CD4-positive, alpha-beta memory T cell (primary cell): ENCODE data around the gene EHMT2. TPM values are rescaled to one million over a fixed set of nuclear protein-coding genes. Genes with fewer than 3 reads are reported as not detected.

Experiments used
- CTCF ChIA-PET: fragments of 350-600 bp; sonication (Branson Sonifier 250); formaldehyde crosslinking; loops from one replicate; lab custom pipeline; 2021; ENCODE audit warnings: inconsistent platforms; ENCODE audit not compliant: partially characterized antibody; lab: Charles Lee
- POLR2A ChIA-PET: fragments of 350-600 bp; sonication (Branson Sonifier 250); formaldehyde crosslinking; loops from one replicate; lab custom pipeline; 2021; ENCODE audit not compliant: partially characterized antibody; lab: Charles Lee
- DNase-seq, 5 donors: peaks; one replicate each; pipeline versions ENCODE4 v3.0.0 to v3.0.0-alpha.2; 2020 to 2022; ENCODE audit warnings: mixed read lengths in 1 of 5
- H3K27ac ChIP-seq: one replicate; pipeline ENCODE4 v1.7.0; 2013; ENCODE audit warnings: low read depth, low read length
- H3K27me3 ChIP-seq: 2 replicates; pipeline ENCODE4 v1.7.0; 2013; ENCODE audit warnings: mild to moderate bottlenecking, low read length, moderate library complexity; ENCODE audit not compliant: insufficient read depth
- H3K36me3 ChIP-seq: 2 replicates; pipeline ENCODE4 v1.7.0; 2013; ENCODE audit warnings: mild to moderate bottlenecking, low read length, moderate library complexity; ENCODE audit not compliant: insufficient read depth
- H3K4me1 ChIP-seq: 2 replicates; pipeline ENCODE4 v1.7.0; 2013; ENCODE audit warnings: mild to moderate bottlenecking, low read length, moderate library complexity; ENCODE audit not compliant: insufficient read depth
- H3K4me3 ChIP-seq, 2 donors: one replicate each; pipeline ENCODE4 v1.7.0; 2013; ENCODE audit warnings: low read length in 2 of 2, mild to moderate bottlenecking in 1 of 2
- H3K9me3 ChIP-seq, 2 donors: one replicate each; pipeline ENCODE4 v1.7.0; 2013; ENCODE audit warnings: low read length in 2 of 2, control low read depth in 1 of 2; ENCODE audit not compliant: control insufficient read depth in 1 of 2
- H3K27ac Mint-ChIP-seq, 7 donors: one replicate each; pipeline ENCODE4 v1.8.0; 2020 to 2021; ENCODE audit warnings: mixed read lengths in 7 of 7, mild to moderate bottlenecking in 6 of 7, inconsistent platforms in 3 of 7, moderate library complexity in 3 of 7
- H3K27me3 Mint-ChIP-seq, 2 donors: one replicate each; pipeline ENCODE4 v1.8.0; 2020 to 2021; ENCODE audit warnings: mixed read lengths in 2 of 2
- H3K36me3 Mint-ChIP-seq, 2 donors: one replicate each; pipeline ENCODE4 v1.8.0; 2020 to 2021; ENCODE audit warnings: mixed read lengths in 2 of 2, inconsistent platforms in 1 of 2, mild to moderate bottlenecking in 1 of 2
- H3K4me1 Mint-ChIP-seq, 4 donors: one replicate each; pipeline ENCODE4 v1.8.0; 2020 to 2021; ENCODE audit warnings: mixed read lengths in 4 of 4, mild to moderate bottlenecking in 1 of 4
- H3K4me3 Mint-ChIP-seq, 8 donors: one replicate each; pipeline ENCODE4 v1.8.0; 2020 to 2021; ENCODE audit warnings: mixed read lengths in 8 of 8, mild to moderate bottlenecking in 7 of 8, moderate library complexity in 6 of 8, inconsistent platforms in 3 of 8
- H3K9me3 Mint-ChIP-seq, 8 donors: one replicate each; pipeline ENCODE4 v1.8.0; 2020 to 2021; ENCODE audit warnings: mixed read lengths in 8 of 8, mild to moderate bottlenecking in 5 of 8, inconsistent platforms in 3 of 8, moderate library complexity in 1 of 8
- intact Hi-C: fragments of 100-400 bp; cut with micrococcal nuclease; formaldehyde crosslinking; loops from one replicate; pipeline ENCODE4 v1.15.1; 2023
- polyA plus RNA-seq, 2 donors: library from polyadenylated mRNA; unstranded; fragments of 300-500 nt; fragmentation: Illumina TruSeq; gene quantifications; one replicate each; pipeline ENCODE4 v1.2.3, GENCODE V29; 2021
- total RNA-seq, 2 experiments: library from RNA; stranded (reverse); gene quantifications; one replicate each; pipeline ENCODE4 v1.2.3, GENCODE V29; 2021

The EHMT2 gene
- total and polyA plus RNA-seq, 4 experiments from 2014 or later = 24.1 to 82.1 (median 63.5) TPM

GRCh38 chr6:31900917-31901414 is 3.5 kb upstream of the EHMT2 start:
- CTCF ChIA-PET = no interaction called here
- Histone ChIP-seq H3K27ac (peak overlapping the region; percentile 58), H3K4me3 (peak overlapping the region in 1 of 2 donors; percentile 49), H3K9me3 (no peaks in the 10 kb centered on the region), H3K36me3 (peaks cover under 1% of the 10 kb centered on the region), H3K4me1 (peaks cover 39% of the 10 kb centered on the region), H3K27me3 (no peaks in the 10 kb centered on the region)
- Mint-ChIP-seq H3K36me3 (peaks cover 0 to 16% of the 10 kb centered on the region in 2 donors), H3K27ac (peak overlapping the region in 6 of 7 donors; percentile 9 to 78 (median 59)), H3K9me3 (no peaks in the 10 kb centered on the region), H3K4me1 (peaks cover 19 to 45% (median 31%) of the 10 kb centered on the region in 4 donors), H3K4me3 (peak overlapping the region in 7 of 8 donors; percentile 73 to 82 (median 75)), H3K27me3 (no peaks in the 10 kb centered on the region)
- intact Hi-C loops = no loop called here
- DNase-seq = peak in 1 of 5 donors; percentile 40
- POLR2A ChIA-PET = interaction anchor here (0.8 to 2.3 kb wide), 5 partner anchors 51 to 359 kb away, joined by 3 to 17 read pairs (median 4); partner anchors contain the start of genes DDX39B, DXO, NELFE and SKIC2

- H3K36me3 ChIP-seq = peaks cover 8% of the 10 kb centered on the region
- Mint-ChIP-seq H3K27me3 (no peaks in the 10 kb centered on the region), H3K27ac (peak overlapping the region in 5 of 7 donors; percentile 36 to 96 (median 70)), H3K36me3 (peaks cover 0 to 23% of the 10 kb centered on the region in 2 donors), H3K9me3 (no peaks in the 10 kb centered on the region), H3K4me1 (peaks cover 22 to 51% (median 34%) of the 10 kb centered on the region in 4 donors), H3K4me3 (peak overlapping the region in 6 of 8 donors; percentile 15 to 85 (median 58))
- H3K9me3 ChIP-seq = no peaks in the 10 kb centered on the region
- H3K27me3 ChIP-seq = no peaks in the 10 kb centered on the region
- intact Hi-C loops = loop anchor here (5.0 kb wide), 3 partner anchors 233 to 1307 kb away; partner anchors contain the start of genes AGPAT1, CSNK2B, LY6G5B and RING1
- peaks cover 42% of the 10 kb centered on the region for H3K4me1 ChIP-seq
- ChIA-PET POLR2A (interaction anchor here (1.1 kb wide), 1 partner anchor 359 kb away, joined by 3 read pairs; the partner anchor contains the start of gene DDX39B), CTCF (no interaction called here)
- H3K27ac ChIP-seq = no peak overlapping the region
- peak in 1 of 5 donors; percentile 51 for DNase-seq
- H3K4me3 ChIP-seq = no peak overlapping the region
Observed at GRCh38 chr6:31899882-31900722, 2.6 kb upstream of the EHMT2 start.

GRCh38 chr6:31899215-31899614 is 1.7 kb upstream of the EHMT2 start:
- Histone ChIP-seq H3K36me3 (peaks cover 8% of the 10 kb centered on the region), H3K9me3 (no peaks in the 10 kb centered on the region), H3K4me3 (no peak overlapping the region), H3K4me1 (peaks cover 42% of the 10 kb centered on the region), H3K27ac (no peak overlapping the region), H3K27me3 (no peaks in the 10 kb centered on the region)
- no peak for DNase-seq
- Mint-ChIP-seq H3K4me1 (peaks cover 22 to 51% (median 34%) of the 10 kb centered on the region in 4 donors), H3K9me3 (no peaks in the 10 kb centered on the region), H3K36me3 (peaks cover 0 to 25% of the 10 kb centered on the region in 2 donors), H3K27ac (peak overlapping the region in 6 of 7 donors; percentile 10 to 96 (median 73)), H3K27me3 (no peaks in the 10 kb centered on the region), H3K4me3 (peak overlapping the region in 7 of 8 donors; percentile 35 to 97 (median 75))
- intact Hi-C loops = loop anchor here (5.0 kb wide), 3 partner anchors 232 to 1308 kb away; partner anchors contain the start of genes AGPAT1, CSNK2B, LY6G5B and RING1
- ChIA-PET CTCF (interaction anchor here (1.0 to 2.3 kb wide), 3 partner anchors 12 to 60 kb away, joined by 4 to 9 read pairs (median 6); partner anchors contain the start of genes NELFE and SKIC2), POLR2A (interaction anchor here (0.9 to 1.5 kb wide), 7 partner anchors 11 to 358 kb away, joined by 3 to 7 read pairs (median 5); partner anchors contain the start of genes ABHD16A, DDX39B and HSPA1B)

GRCh38 chr6:31898383-31899011 is 999 bp upstream of the EHMT2 start:
- Histone ChIP-seq H3K9me3 (no peaks in the 10 kb centered on the region), H3K36me3 (peaks cover 9% of the 10 kb centered on the region), H3K27ac (peak overlapping the region; percentile 88), H3K4me1 (peaks cover 42% of the 10 kb centered on the region), H3K4me3 (peak overlapping the region; percentile 71 to 92), H3K27me3 (no peaks in the 10 kb centered on the region)
- Mint-ChIP-seq H3K27ac (peak overlapping the region; percentile 95 to 99 (median 97)), H3K27me3 (no peaks in the 10 kb centered on the region), H3K4me3 (peak overlapping the region; percentile 92 to 99 (median 96)), H3K9me3 (no peaks in the 10 kb centered on the region), H3K4me1 (peaks cover 22 to 51% (median 35%) of the 10 kb centered on the region in 4 donors), H3K36me3 (peaks cover under 1 to 28% of the 10 kb centered on the region in 2 donors)
- DNase-seq = peak; percentile 61 to 67 (median 66)
- POLR2A ChIA-PET = interaction anchor here (0.6 to 2.8 kb wide), 23 partner anchors 10 to 405 kb away, joined by 3 to 21 read pairs (median 5); partner anchors contain the start of genes ABHD16A, BAG6, C6orf47 and CSNK2B
- intact Hi-C loops = loop anchor here (1.0 to 5.0 kb wide), 5 partner anchors 61 to 1309 kb away; partner anchors contain the start of genes AGPAT1, BAG6, CSNK2B and LY6G5B
- CTCF ChIA-PET = interaction anchor here (1.0 to 2.3 kb wide), 7 partner anchors 9 to 71 kb away, joined by 4 to 9 read pairs (median 5); partner anchors contain the start of genes CFB, HSPA1B, NELFE and NEU1

- H3K27me3 Mint-ChIP-seq = no peaks in the 10 kb centered on the region
- H3K36me3 ChIP-seq = peaks cover 24% of the 10 kb centered on the region
- POLR2A ChIA-PET = interaction anchor here (0.6 to 2.8 kb wide), 21 partner anchors 14 to 1075 kb away, joined by 3 to 21 read pairs (median 4); partner anchors contain the start of genes ABHD16A, BAG6, C6orf47 and DDX39B
Observed at GRCh38 chr6:31896856-31897611, 464 bp downstream of the EHMT2 start.

More at GRCh38 chr6:31896856-31897611, 464 bp downstream of the EHMT2 start:
- H3K36me3 Mint-ChIP-seq = peaks cover 11 to 40% of the 10 kb centered on the region in 2 donors
- CTCF ChIA-PET = interaction anchor here (1.5 to 2.3 kb wide), 4 partner anchors 7 to 49 kb away, joined by 4 to 9 read pairs (median 6); partner anchors contain the start of genes CFB and NEU1
- Histone ChIP-seq H3K4me3 (peak overlapping the region in 1 of 2 donors; percentile 92), H3K27ac (peak overlapping the region; percentile 69), H3K9me3 (no peaks in the 10 kb centered on the region), H3K4me1 (peaks cover 35% of the 10 kb centered on the region), H3K27me3 (no peaks in the 10 kb centered on the region)
- H3K4me3 Mint-ChIP-seq = peak overlapping the region; percentile 83 to 94 (median 85)
- H3K27ac Mint-ChIP-seq = peak overlapping the region; percentile 87 to 94 (median 91)
- intact Hi-C loops = loop anchor here (1.0 to 5.0 kb wide), 6 partner anchors 34 to 1310 kb away; partner anchors contain the start of genes ABHD16A, AGPAT1, CSNK2B and LY6G5B
- peaks cover 17 to 42% (median 27%) of the 10 kb centered on the region in 4 donors for H3K4me1 Mint-ChIP-seq
- DNase-seq = peak in 1 of 5 donors; percentile 41
- H3K9me3 Mint-ChIP-seq = no peaks in the 10 kb centered on the region
